ENCODE results near the gene HORMAD2. TPM values are rescaled to one million over a fixed set of nuclear protein-coding genes. Genes with fewer than 3 reads are reported as not detected.

HORMAD2 gene
- polyA plus RNA-seq, 1 experiment: not detected

DNA sequence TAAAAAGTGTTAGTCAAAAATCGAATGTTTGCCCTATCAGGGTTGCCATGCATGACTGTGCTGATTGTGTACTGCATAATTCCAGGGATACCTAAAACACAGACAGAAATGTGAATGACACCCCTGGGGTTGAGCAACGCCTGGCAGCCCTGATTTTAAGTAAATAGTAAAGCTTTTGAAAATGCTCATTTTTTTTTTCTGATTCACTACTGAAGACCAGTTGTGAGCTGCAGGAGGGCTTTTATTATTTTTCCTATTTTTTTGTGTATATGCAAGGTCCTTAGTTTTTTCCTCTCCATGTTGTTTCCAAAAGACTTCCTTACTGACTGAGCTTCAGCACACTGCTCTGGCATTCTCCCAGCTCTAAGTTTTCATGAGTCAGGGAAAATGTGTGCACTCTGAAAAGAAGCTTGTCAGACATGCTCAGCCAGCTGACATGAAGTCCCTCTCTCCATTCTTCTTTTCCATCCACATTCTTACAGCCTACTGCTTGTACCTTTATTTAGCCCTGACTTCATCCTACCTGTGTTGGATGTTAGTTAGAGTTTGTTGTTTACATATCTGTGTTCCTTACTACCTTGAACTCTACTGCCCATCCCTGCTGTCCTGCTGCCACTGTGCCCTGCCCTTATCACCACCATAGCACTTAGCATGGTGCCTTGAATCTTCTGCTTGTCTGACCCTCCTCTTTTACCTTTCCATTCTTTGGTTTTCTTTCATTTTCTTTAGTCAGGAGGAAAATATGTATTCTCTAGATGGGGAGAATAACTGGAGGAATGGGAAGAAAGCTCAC is 79.5 kb downstream of the HORMAD2 start:
- POLR2A ChIA-PET: interaction anchor here (0.6 kb wide), 1 partner anchor 36 kb away, joined by 3 read pairs; no protein-coding TSS in a partner anchor
- Histone ChIP-seq H3K4me3 (ENCODE audit: low read depth, low read length) (no peak overlapping the region), H3K27me3 (ENCODE audit: control insufficient read depth, insufficient read depth, low read length) (peaks cover 6% of the 10 kb centered on the region; the same call in 1 of the 2 replicates), H3K36me3 (ENCODE audit: control insufficient read depth, insufficient read depth, low read length) (no peaks in the 10 kb centered on the region)
- DNase-seq (ENCODE audit: low read depth): peak; percentile 7
- TF ChIP-seq, protein P1, sequence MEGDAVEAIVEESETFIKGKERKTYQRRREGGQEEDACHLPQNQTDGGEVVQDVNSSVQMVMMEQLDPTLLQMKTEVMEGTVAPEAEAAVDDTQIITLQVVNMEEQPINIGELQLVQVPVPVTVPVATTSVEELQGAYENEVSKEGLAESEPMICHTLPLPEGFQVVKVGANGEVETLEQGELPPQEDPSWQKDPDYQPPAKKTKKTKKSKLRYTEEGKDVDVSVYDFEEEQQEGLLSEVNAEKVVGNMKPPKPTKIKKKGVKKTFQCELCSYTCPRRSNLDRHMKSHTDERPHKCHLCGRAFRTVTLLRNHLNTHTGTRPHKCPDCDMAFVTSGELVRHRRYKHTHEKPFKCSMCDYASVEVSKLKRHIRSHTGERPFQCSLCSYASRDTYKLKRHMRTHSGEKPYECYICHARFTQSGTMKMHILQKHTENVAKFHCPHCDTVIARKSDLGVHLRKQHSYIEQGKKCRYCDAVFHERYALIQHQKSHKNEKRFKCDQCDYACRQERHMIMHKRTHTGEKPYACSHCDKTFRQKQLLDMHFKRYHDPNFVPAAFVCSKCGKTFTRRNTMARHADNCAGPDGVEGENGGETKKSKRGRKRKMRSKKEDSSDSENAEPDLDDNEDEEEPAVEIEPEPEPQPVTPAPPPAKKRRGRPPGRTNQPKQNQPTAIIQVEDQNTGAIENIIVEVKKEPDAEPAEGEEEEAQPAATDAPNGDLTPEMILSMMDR (IDR thresholded peaks at IDR 0.05; ENCODE audit: insufficient read depth, low read depth, low read length): no peak
- CTCF ChIA-PET: interaction anchor here (0.8 to 2.0 kb wide), 3 partner anchors 8 to 52 kb away, joined by 3 to 7 read pairs (median 3); no protein-coding TSS in a partner anchor

DNA sequence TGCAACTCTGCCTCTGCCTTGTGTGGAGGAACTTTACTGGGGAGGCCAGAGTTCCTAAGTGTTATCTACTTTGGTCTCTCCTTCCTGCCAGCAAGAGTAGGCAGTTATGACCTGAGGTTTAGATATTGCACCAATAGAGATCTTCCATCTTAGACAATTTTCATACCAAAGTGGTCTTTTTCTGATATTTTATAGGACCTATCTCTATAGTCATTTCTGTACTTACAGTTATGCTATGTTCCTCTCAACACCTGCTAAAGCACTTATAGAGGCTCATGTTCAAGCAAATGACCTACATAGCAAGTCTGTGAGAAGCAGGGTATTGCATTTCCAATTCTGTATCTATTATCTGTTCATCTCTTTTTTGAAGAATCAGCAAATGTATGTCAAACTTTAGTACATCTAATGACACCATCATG is 80.8 kb downstream of the HORMAD2 start:
- Histone ChIP-seq H3K4me3 (ENCODE audit: low read depth, low read length) (no peak overlapping the region), H3K36me3 (ENCODE audit: control insufficient read depth, insufficient read depth, low read length) (no peaks in the 10 kb centered on the region), H3K27me3 (ENCODE audit: control insufficient read depth, insufficient read depth, low read length) (peaks cover 8% of the 10 kb centered on the region; the same call in 1 of the 2 replicates)
- ChIA-PET POLR2A (no interaction called here), CTCF (interaction anchor here (1.5 to 2.0 kb wide), 2 partner anchors 11 to 53 kb away, joined by 3 to 7 read pairs; no protein-coding TSS in a partner anchor)
- DNase-seq (ENCODE audit: low read depth): no peak
- TF ChIP-seq, protein P1 (IDR thresholded peaks at IDR 0.05; ENCODE audit: insufficient read depth, low read depth, low read length): no peak

DNA sequence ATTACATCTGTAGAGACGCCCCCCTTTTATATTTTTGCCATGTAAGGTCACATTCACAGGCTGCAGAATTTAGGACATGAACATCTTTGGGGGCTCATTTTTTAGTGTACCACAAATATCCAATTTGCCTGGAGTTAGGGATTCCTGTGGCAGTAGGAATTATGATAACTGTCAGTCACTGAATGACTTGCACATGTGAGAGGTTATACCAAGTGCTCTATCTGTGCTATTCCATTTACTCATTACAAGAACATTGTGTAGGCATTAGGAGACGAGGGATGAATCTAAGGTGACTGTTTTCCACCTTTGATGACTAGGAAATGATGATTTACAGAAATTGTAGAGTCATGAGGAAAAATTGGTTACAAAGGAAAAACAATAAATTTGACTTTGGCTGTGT is 87.0 kb downstream of the HORMAD2 start:
- H3K36me3 ChIP-seq (ENCODE audit: control insufficient read depth, insufficient read depth, low read length): no peaks in the 10 kb centered on the region
- ChIA-PET POLR2A (no interaction called here), CTCF (interaction anchor here (1.0 kb wide), 1 partner anchor 22 kb away, joined by 3 read pairs; no protein-coding TSS in a partner anchor)
- TF ChIP-seq, protein P1 (IDR thresholded peaks at IDR 0.05; ENCODE audit: insufficient read depth, low read depth, low read length): no peak
- no peak overlapping the region for H3K4me3 ChIP-seq (ENCODE audit: low read depth, low read length)
- peaks cover 9% of the 10 kb centered on the region for H3K27me3 ChIP-seq (ENCODE audit: control insufficient read depth, insufficient read depth, low read length)
- no peak for DNase-seq (ENCODE audit: low read depth)

DNA sequence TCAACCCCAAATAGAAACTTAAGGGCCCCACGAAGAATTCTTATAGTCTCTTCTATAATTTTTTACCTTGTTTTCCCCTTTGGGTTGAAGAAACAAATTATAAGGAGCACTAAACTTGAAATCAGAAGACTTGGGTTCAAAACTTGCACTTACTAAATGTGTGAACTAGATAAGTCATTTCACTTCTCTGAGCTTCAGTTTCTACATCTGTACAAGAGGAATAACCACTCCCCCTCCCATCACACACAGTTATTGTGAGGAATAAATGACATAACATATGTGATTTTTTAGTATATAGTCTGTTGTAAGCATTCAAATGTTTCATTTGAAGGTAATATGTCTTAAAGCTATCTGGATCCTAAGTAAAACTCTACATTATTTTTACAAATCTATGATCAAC is 87.5 kb downstream of the HORMAD2 start:
- no peak for DNase-seq (ENCODE audit: low read depth)
- TF ChIP-seq, protein P1 (IDR thresholded peaks at IDR 0.05; ENCODE audit: insufficient read depth, low read depth, low read length): no peak
- ChIA-PET POLR2A (no interaction called here), CTCF (interaction anchor here (1.0 kb wide), 1 partner anchor 22 kb away, joined by 3 read pairs; no protein-coding TSS in a partner anchor)
- Histone ChIP-seq H3K36me3 (ENCODE audit: control insufficient read depth, insufficient read depth, low read length) (no peaks in the 10 kb centered on the region), H3K4me3 (ENCODE audit: low read depth, low read length) (no peak overlapping the region), H3K27me3 (ENCODE audit: control insufficient read depth, insufficient read depth, low read length) (peaks cover 9% of the 10 kb centered on the region)

DNA sequence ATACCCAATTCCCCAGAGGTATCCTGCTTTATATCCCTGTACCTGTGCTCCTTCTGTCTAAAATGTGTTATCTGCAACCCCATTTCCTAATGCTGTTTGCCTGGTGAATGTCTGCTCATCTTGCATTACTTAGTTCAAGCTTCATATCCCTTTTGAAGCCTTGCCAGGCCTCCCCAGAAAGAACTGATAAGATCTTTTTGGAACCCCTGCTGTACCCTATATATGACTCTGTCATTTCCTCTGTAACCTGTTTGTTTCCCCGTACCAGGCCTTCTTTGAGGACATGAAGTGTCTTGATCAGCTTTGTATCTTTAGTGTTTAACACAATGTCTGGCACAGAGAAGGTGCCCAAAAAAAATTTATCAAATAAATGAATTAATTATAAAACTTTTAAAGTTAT is 88.7 kb downstream of the HORMAD2 start:
- no peak overlapping the region for H3K4me3 ChIP-seq (ENCODE audit: low read depth, low read length)
- CTCF ChIA-PET: no interaction called here
- H3K36me3 ChIP-seq (ENCODE audit: control insufficient read depth, insufficient read depth, low read length): no peaks in the 10 kb centered on the region
- no peak for DNase-seq (ENCODE audit: low read depth)
- POLR2A ChIA-PET: no interaction called here
- peaks cover 9% of the 10 kb centered on the region for H3K27me3 ChIP-seq (ENCODE audit: control insufficient read depth, insufficient read depth, low read length)
- TF ChIP-seq, protein P1 (IDR thresholded peaks at IDR 0.05; ENCODE audit: insufficient read depth, low read depth, low read length): no peak
